GM21390 (cell line): ENCODE results near the gene AKR1C1.
"Not testable (repeated sequence)": the region's sequence is repeated elsewhere in the genome, so short reads cannot be mapped to it uniquely, and the experiment has no call there.

Experiments
- ATAC-seq: cut with Tn5 transposase; IDR thresholded peaks from one replicate; pipeline ENCODE4 v1.9.1; 2021; ENCODE audit not compliant: unreplicated experiment

Gene AKR1C1

GRCh38 chr10:4947039-4947634 is 16.1 kb upstream of the AKR1C1 start:
- ATAC-seq, result no peak

GRCh38 chr10:4947635-4948596 is 15.3 kb upstream of the AKR1C1 start:
- ATAC-seq, result no peak

GRCh38 chr10:4951512-4952162 is 11.6 kb upstream of the AKR1C1 start:
- not testable (repeated sequence) for ATAC-seq

- ATAC-seq, result no peak
Observed at GRCh38 chr10:4953405-4953804, 9.8 kb upstream of the AKR1C1 start.

GRCh38 chr10:4956088-4956487 is 7.1 kb upstream of the AKR1C1 start:
- ATAC-seq, result not testable (repeated sequence)

- ATAC-seq, result not testable (repeated sequence)
Observed at GRCh38 chr10:4956955-4957645, 6.1 kb upstream of the AKR1C1 start.

GRCh38 chr10:4961558-4961957 is 1.7 kb upstream of the AKR1C1 start:
- ATAC-seq, result not testable (repeated sequence)

- ATAC-seq, result not testable (repeated sequence)
Observed at GRCh38 chr10:4962308-4962707, 907 bp upstream of the AKR1C1 start.

GRCh38 chr10:4963815-4964154 is 570 bp downstream of the AKR1C1 start:
- not testable (repeated sequence) for ATAC-seq

- not testable (repeated sequence) for ATAC-seq
Observed at GRCh38 chr10:4965763-4966162, 2.5 kb downstream of the AKR1C1 start.

GRCh38 chr10:4967189-4967588 is 4.0 kb downstream of the AKR1C1 start:
- ATAC-seq, result not testable (repeated sequence)

- not testable (repeated sequence) for ATAC-seq
Observed at GRCh38 chr10:4969289-4969688, 6.1 kb downstream of the AKR1C1 start.

GRCh38 chr10:4970362-4970761 is 7.1 kb downstream of the AKR1C1 start:
- ATAC-seq, result not testable (repeated sequence)

- not testable (repeated sequence) for ATAC-seq
Observed at GRCh38 chr10:4972369-4973142, 9.3 kb downstream of the AKR1C1 start.

- ATAC-seq, result not testable (repeated sequence)
Observed at GRCh38 chr10:4973294-4973693, 10.1 kb downstream of the AKR1C1 start.

- not testable (repeated sequence) for ATAC-seq
Observed at GRCh38 chr10:4974400-4974799, 11.2 kb downstream of the AKR1C1 start.

- no peak for ATAC-seq
Observed at GRCh38 chr10:4977025-4977424, 13.8 kb downstream of the AKR1C1 start.

- no peak for ATAC-seq
Observed at GRCh38 chr10:4978870-4979269, 15.7 kb downstream of the AKR1C1 start.

GRCh38 chr10:4980793-4981192 is 17.6 kb downstream of the AKR1C1 start:
- ATAC-seq, result no peak

- no peak for ATAC-seq
Observed at GRCh38 chr10:4981722-4982471, 18.7 kb downstream of the AKR1C1 start.
